Upper lobe of left lung (tissue), 6 donors: ENCODE data around the gene KCNC1. TPM values are rescaled to one million over a fixed set of nuclear protein-coding genes. Genes with fewer than 3 reads are reported as not detected.

ENCODE experiments used
- ATAC-seq, 2 donors: fragments of 200-7000 bp; cut with Tn5 transposase; one replicate each; pipeline ENCODE4 v1.9.1; 2022; ENCODE audit warnings: mild to moderate bottlenecking in 2 of 2, moderate library complexity in 2 of 2; ENCODE audit not compliant: low FRiP score in 2 of 2
- DNase-seq, 2 donors: peaks; one replicate each; pipeline ENCODE4 v3.0.0-alpha.2; 2019 to 2020
- H3K27ac ChIP-seq, 4 donors: fragments of 200-600 bp; sonication (generic); one replicate each; pipeline ENCODE4 v1.5.1; 2016 to 2019
- H3K27me3 ChIP-seq, 4 donors: fragments of 200-600 bp; sonication (generic); one replicate each; pipeline ENCODE4 v1.5.1; 2017 to 2019
- H3K36me3 ChIP-seq, 4 donors: fragments of 200-600 bp; sonication (generic); one replicate each; pipeline ENCODE4 v1.5.1; 2016 to 2019
- H3K4me1 ChIP-seq, 4 donors: fragments of 200-600 bp; sonication (generic); one replicate each; pipeline ENCODE4 v1.5.1; 2018 to 2019
- H3K4me3 ChIP-seq, 4 donors: fragments of 200-600 bp; sonication (generic); one replicate each; pipeline ENCODE4 v1.5.1; 2017 to 2019; ENCODE audit warnings: mild to moderate bottlenecking in 2 of 4, moderate library complexity in 1 of 4
- H3K9me3 ChIP-seq, 4 donors: fragments of 200-600 bp; sonication (generic); one replicate each; pipeline ENCODE4 v1.5.1; 2018 to 2019
- EP300 ChIP-seq, 4 donors: sonication (generic); formaldehyde crosslinking; IDR thresholded peaks; one replicate each; pipeline ENCODE4 v1.5.1; 2017; ENCODE audit warnings: antibody characterized with exemption in 4 of 4, control low read depth in 2 of 4
- POLR2A ChIP-seq, 4 donors: fragments of 450-650 bp; IDR thresholded peaks; one replicate each; pipeline ENCODE4 v1.5.1; 2016 to 2017; ENCODE audit warnings: antibody characterized with exemption in 4 of 4, mild to moderate bottlenecking in 2 of 4
- POLR2AphosphoS5 ChIP-seq, 2 donors: sonication (generic); formaldehyde crosslinking; IDR thresholded peaks; one replicate each; pipeline ENCODE4 v1.5.1; 2017; ENCODE audit warnings: antibody characterized with exemption in 2 of 2
- WGBS, 2 donors: methylation state at CpG; one replicate each; pipeline ENCODE4 v1.1.5; 2017 to 2018; 5-methylcytosine and 5-hydroxymethylcytosine counted together
- total RNA-seq, 6 donors: library from RNA; depleted of rRNA in 4 of 6; stranded (reverse); fragments of >200 nt in 4 of 6; gene quantifications; one replicate each; pipeline versions ENCODE4 v1.1.0 to v1.2.1, GENCODE V29; 2016 to 2021
- TF ChIP-seq, protein P1 (sequence below), 6 experiments: fragments of 450-650 bp in 4 of 6; fragments of 200-600 bp in 2 of 6; sonication (generic) in 2 of 6; IDR thresholded peaks; one replicate each; pipeline ENCODE4 v1.5.1; 2016 to 2019; ENCODE audit warnings: antibody characterized with exemption in 6 of 6
- donor health status: DM: no; HTN: no; CAD: no; lungs with moderate emphysema.
- donor health status: DM: no; HTN: yes; CAD: no; lungs with severe emphysema.

The KCNC1 gene
- total RNA-seq, 6 donors from 2014 or later = not detected

DNA sequence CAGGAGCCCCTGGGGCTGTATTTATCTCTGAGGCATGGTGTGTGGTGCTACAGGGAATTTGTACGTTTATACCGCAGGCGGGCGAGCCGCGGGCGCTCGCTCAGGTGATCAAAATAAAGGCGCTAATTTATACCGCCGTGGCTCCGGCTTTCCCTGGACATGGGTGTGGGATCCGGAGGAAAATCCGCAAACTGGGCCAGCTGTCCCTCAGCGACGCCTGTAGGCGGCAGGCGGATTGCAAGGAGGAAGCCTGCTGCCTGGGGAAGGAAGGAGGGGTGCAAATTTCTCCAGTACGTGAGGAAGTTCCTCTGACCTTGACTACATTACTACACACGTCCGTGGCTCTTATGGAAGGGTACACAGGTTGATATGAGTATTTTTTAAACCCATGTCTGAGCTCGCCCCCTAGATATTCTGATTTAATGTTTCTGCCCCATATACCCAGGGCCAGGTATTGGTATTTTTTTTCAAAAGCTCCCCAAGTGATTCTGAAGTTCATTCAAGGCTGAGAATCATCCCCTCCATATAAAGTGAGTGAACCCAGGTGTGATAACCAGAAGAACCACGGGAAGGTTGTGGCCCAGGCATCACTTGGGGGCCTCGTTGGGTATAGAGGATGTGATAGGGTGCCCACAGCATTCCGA lies 12.5 kb upstream of the KCNC1 start:
- WGBS, 2 donors = 10 to 17% methylated on average over 25 of the region's 25 CpGs
- ATAC-seq = no peak
- no peaks in the 10 kb centered on the region for H3K36me3 ChIP-seq
- H3K4me3 ChIP-seq = no peak overlapping the region
- H3K27ac ChIP-seq = no peak overlapping the region
- H3K9me3 ChIP-seq = no peaks in the 10 kb centered on the region
- no peak for DNase-seq
- H3K27me3 ChIP-seq = peaks cover 0 to 29% (median 19%) of the 10 kb centered on the region in 4 donors
- TF ChIP-seq POLR2A (IDR thresholded peaks at IDR 0.05) = no peak
- TF ChIP-seq, protein P1, sequence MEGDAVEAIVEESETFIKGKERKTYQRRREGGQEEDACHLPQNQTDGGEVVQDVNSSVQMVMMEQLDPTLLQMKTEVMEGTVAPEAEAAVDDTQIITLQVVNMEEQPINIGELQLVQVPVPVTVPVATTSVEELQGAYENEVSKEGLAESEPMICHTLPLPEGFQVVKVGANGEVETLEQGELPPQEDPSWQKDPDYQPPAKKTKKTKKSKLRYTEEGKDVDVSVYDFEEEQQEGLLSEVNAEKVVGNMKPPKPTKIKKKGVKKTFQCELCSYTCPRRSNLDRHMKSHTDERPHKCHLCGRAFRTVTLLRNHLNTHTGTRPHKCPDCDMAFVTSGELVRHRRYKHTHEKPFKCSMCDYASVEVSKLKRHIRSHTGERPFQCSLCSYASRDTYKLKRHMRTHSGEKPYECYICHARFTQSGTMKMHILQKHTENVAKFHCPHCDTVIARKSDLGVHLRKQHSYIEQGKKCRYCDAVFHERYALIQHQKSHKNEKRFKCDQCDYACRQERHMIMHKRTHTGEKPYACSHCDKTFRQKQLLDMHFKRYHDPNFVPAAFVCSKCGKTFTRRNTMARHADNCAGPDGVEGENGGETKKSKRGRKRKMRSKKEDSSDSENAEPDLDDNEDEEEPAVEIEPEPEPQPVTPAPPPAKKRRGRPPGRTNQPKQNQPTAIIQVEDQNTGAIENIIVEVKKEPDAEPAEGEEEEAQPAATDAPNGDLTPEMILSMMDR (IDR thresholded peaks at IDR 0.05) = no peak
- TF ChIP-seq POLR2AphosphoS5 (IDR thresholded peaks at IDR 0.05) = no peak
- TF ChIP-seq EP300 (IDR thresholded peaks at IDR 0.05) = no peak
- peaks cover 0 to 26% (median 6%) of the 10 kb centered on the region in 4 donors for H3K4me1 ChIP-seq

DNA sequence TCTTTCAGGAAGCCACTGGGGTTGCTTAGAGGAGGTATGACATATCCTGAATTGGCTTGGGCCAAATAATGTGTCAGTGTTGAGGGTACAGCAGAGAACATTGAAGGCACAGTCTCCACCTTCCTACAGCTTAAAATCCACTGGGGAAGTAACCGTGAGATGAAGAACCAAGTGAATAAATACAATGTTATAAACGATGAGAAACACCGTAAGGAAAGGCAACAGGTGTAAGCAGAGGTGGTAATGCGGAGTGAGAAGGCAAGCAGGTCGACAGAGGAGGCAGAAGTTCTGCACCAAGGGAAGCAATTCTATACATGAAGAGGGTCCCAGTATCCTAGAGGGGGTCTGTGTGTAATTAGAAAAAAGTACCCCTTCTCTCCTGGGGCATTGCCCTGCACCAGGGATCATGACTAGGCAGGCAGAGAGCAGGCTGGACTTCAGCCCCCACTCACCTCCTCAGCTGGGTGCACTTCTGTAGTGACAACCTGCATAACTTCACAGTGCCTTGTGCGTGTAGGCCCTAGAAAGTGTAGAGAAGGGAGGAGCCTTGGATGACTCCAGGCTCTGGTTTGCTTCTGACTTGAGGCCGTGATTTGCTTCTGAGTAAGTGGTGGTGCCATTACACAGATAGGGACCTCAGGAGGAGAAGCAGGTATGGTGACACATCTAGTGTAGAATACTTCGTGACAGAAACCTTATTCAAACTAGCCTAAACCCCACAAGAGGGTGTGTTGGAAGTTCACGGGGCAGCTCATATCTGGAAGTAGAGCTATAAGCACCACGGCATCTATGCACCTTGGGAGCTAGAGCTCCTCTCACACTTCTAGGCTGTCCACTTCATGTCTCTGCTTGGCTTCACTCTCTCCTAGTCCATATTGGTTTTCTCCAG lies 10.3 kb upstream of the KCNC1 start:
- DNase-seq (no peak), ATAC-seq (no peak)
- Histone ChIP-seq H3K36me3 (no peaks in the 10 kb centered on the region), H3K27me3 (peaks cover 0 to 26% (median 17%) of the 10 kb centered on the region in 4 donors), H3K27ac (no peak overlapping the region), H3K4me3 (no peak overlapping the region), H3K9me3 (no peaks in the 10 kb centered on the region), H3K4me1 (peaks cover 0 to 23% (median 6%) of the 10 kb centered on the region in 4 donors)
- TF ChIP-seq POLR2A (IDR thresholded peaks at IDR 0.05) (no peak), EP300 (IDR thresholded peaks at IDR 0.05) (no peak), POLR2AphosphoS5 (IDR thresholded peaks at IDR 0.05) (no peak)
- TF ChIP-seq, protein P1 (IDR thresholded peaks at IDR 0.05) = no peak
- WGBS, 2 donors = 72 to 74% methylated on average over 10 of the region's 10 CpGs

DNA sequence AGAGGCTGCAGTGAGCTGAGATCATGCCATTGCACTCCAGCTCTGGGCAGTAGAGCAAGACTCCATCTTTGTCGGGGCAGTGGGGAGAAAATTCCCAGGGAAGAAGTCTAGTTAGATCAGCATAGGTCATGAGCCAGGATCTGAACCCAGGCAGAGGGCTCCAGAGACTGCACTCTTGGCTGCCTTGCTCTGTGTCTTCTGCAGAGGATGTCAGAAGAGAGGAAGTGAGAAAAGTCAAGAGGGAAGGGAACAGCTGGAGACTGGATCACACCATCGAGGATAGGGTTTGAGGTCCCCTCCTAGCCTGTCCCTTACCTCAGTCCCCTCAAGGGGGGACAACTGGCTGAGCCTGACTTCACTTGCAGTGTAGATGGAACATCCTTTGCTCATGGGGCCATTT lies 9.4 kb upstream of the KCNC1 start:
- 57 to 62% methylated on average over 2 of the region's 2 CpGs for WGBS, 2 donors
- DNase-seq (no peak), ATAC-seq (no peak)

DNA sequence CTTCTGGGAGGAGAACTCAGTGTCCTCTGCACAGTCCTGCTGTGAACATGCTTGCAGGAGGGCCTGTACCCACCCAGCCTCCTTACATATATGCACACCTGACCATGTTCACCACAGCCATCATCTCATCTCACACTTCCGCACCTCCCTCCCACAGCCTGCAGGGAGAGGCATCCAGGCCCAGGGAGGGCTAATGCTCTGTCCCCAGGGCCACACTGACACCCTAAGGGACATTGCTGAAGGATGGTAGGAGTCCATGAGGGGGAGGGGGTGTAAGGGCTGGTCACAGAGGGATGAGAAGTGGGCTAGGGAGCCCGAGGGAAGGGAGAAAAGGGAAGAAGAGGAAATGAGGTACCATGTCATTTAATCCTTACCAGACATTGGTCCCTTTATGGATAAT lies 4.4 kb upstream of the KCNC1 start:
- ATAC-seq (no peak), DNase-seq (no peak)
- no peaks in the 10 kb centered on the region for H3K36me3 ChIP-seq
- 51 to 59% methylated on average over 2 of the region's 2 CpGs for WGBS, 2 donors
- no peak overlapping the region for H3K27ac ChIP-seq
- H3K27me3 ChIP-seq = peaks cover 0 to 21% (median 7%) of the 10 kb centered on the region in 4 donors
- TF ChIP-seq POLR2A (IDR thresholded peaks at IDR 0.05) (no peak), POLR2AphosphoS5 (IDR thresholded peaks at IDR 0.05) (no peak), EP300 (IDR thresholded peaks at IDR 0.05) (no peak)
- TF ChIP-seq, protein P1 (IDR thresholded peaks at IDR 0.05) = no peak
- H3K9me3 ChIP-seq = no peaks in the 10 kb centered on the region
- peaks cover 8 to 13% (median 9%) of the 10 kb centered on the region in 4 donors for H3K4me1 ChIP-seq
- H3K4me3 ChIP-seq = no peak overlapping the region

More for the DNA sequence above, 9.4 kb upstream of the KCNC1 start:
- no peak for TF ChIP-seq EP300 (IDR thresholded peaks at IDR 0.05)
- no peak for TF ChIP-seq POLR2AphosphoS5 (IDR thresholded peaks at IDR 0.05)
- TF ChIP-seq POLR2A (IDR thresholded peaks at IDR 0.05) = no peak
- TF ChIP-seq, protein P1 (IDR thresholded peaks at IDR 0.05) = no peak
- Histone ChIP-seq H3K4me1 (peaks cover 0 to 15% (median 6%) of the 10 kb centered on the region in 4 donors), H3K36me3 (no peaks in the 10 kb centered on the region), H3K4me3 (no peak overlapping the region), H3K27ac (no peak overlapping the region), H3K27me3 (peaks cover 0 to 17% (median 10%) of the 10 kb centered on the region in 4 donors), H3K9me3 (no peaks in the 10 kb centered on the region)
